Gastrocnemius medialis (tissue), 4 donors: Measurements from ENCODE around the gene DIAPH3. TPM values are rescaled to one million over a fixed set of nuclear protein-coding genes. Genes with fewer than 3 reads are reported as not detected.

Source experiments
- ATAC-seq, 2 donors: fragments of 150-250 bp; one replicate each; pipeline ENCODE4 v1.9.1; 2016
- DNase-seq, 2 donors: peaks; one replicate each; pipeline ENCODE4 v3.0.0-alpha.2; 2019
- H3K27ac ChIP-seq, 4 donors: fragments of 200-600 bp; sonication (generic); 1 replicate in 1 of 4; 2 replicates in 3 of 4; pipeline ENCODE4 v1.5.1; 2016 to 2018; ENCODE audit warnings: mild to moderate bottlenecking in 2 of 4, moderate library complexity in 1 of 4
- H3K27me3 ChIP-seq, 3 donors: fragments of 200-600 bp; sonication (generic) in 2 of 3; 1 replicate in 1 of 3; 2 replicates in 2 of 3; pipeline versions ENCODE4 v1.5.1 to v1.6.0; 2016 to 2019; ENCODE audit warnings: mild to moderate bottlenecking in 1 of 3, moderate library complexity in 1 of 3
- H3K36me3 ChIP-seq, 2 donors: fragments of 200-600 bp; sonication (generic) in 1 of 2; one replicate each; pipeline ENCODE4 v1.5.1; 2017 to 2018
- H3K4me1 ChIP-seq, 2 donors: fragments of 200-600 bp; sonication (generic) in 1 of 2; one replicate each; pipeline ENCODE4 v1.5.1; 2016 to 2017; ENCODE audit warnings: mild to moderate bottlenecking in 2 of 2
- H3K4me3 ChIP-seq, 4 donors: fragments of 200-600 bp; sonication (generic) in 3 of 4; 1 replicate in 1 of 4; 2 replicates in 3 of 4; pipeline ENCODE4 v1.5.1; 2016 to 2019; ENCODE audit warnings: mild to moderate bottlenecking in 2 of 4
- H3K9me3 ChIP-seq, 3 donors: fragments of 200-600 bp; sonication (generic) in 2 of 3; 1 replicate in 1 of 3; 2 replicates in 2 of 3; pipeline ENCODE4 v1.5.1; 2016 to 2019
- CTCF ChIP-seq, 5 experiments: fragments of 450-650 bp in 3 of 5; fragments of 200-600 bp in 2 of 5; sonication (generic) in 2 of 5; IDR thresholded peaks in 4 of 5; conservative IDR thresholded peaks in 1 of 5; 1 replicate in 4 of 5; 2 replicates in 1 of 5; pipeline ENCODE4 v1.5.1; 2016 to 2019; ENCODE audit warnings: antibody characterized with exemption in 5 of 5, mild to moderate bottlenecking in 3 of 5, moderate library complexity in 3 of 5
- POLR2A ChIP-seq, 2 donors: fragments of 450-650 bp; IDR thresholded peaks; one replicate each; pipeline ENCODE4 v1.6.1; 2017; ENCODE audit warnings: antibody characterized with exemption in 2 of 2, mild to moderate bottlenecking in 2 of 2, moderate library complexity in 2 of 2
- in situ Hi-C, 4 donors: fragments of 200-750 bp; cut with MboI; loops; one replicate each; pipeline versions ENCODE4 v1.15.0 to v1.8.0; 2017; ENCODE audit warnings: low sequenced_read_pairs in 4 of 4
- intact Hi-C: fragments of 100-400 bp; cut with DNase I; formaldehyde crosslinking; loops from one replicate; pipeline ENCODE4 v1.15.1; 2023; ENCODE audit warnings: low total_unique reads
- total RNA-seq, 4 donors: library from RNA; depleted of rRNA; stranded (reverse); fragments of >200 nt; gene quantifications; one replicate each; pipeline versions ENCODE4 v1.1.0 to v1.2.3, GENCODE V29; 2016

DIAPH3 gene
- total RNA-seq, 4 donors from 2014 or later = 0.13 TPM; not detected in 3

GRCh38 chr13:59710416-59710815 lies 453.3 kb downstream of the DIAPH3 start:
- Histone ChIP-seq H3K4me3 (no peak overlapping the region), H3K4me1 (no peaks in the 10 kb centered on the region), H3K36me3 (no peaks in the 10 kb centered on the region), H3K9me3 (no peaks in the 10 kb centered on the region), H3K27ac (no peak overlapping the region), H3K27me3 (no peaks in the 10 kb centered on the region)
- DNase-seq (no peak), ATAC-seq (no peak)
- in situ Hi-C loops = no loop called here
- intact Hi-C loops = no loop called here
- TF ChIP-seq CTCF (IDR thresholded peaks at IDR 0.05 in 4 of 5, conservative IDR thresholded peaks at IDR 0.05 in 1 of 5) (no peak), POLR2A (IDR thresholded peaks at IDR 0.05) (no peak)

- no peak for DNase-seq
- Histone ChIP-seq H3K27ac (no peak overlapping the region), H3K27me3 (no peaks in the 10 kb centered on the region), H3K9me3 (no peaks in the 10 kb centered on the region), H3K4me1 (no peaks in the 10 kb centered on the region), H3K4me3 (no peak overlapping the region), H3K36me3 (no peaks in the 10 kb centered on the region)
- in situ Hi-C loops = no loop called here
- ATAC-seq = no peak
- intact Hi-C loops = no loop called here
- TF ChIP-seq CTCF (IDR thresholded peaks at IDR 0.05 in 4 of 5, conservative IDR thresholded peaks at IDR 0.05 in 1 of 5) = no peak
- no peak for TF ChIP-seq POLR2A (IDR thresholded peaks at IDR 0.05)
Observed at GRCh38 chr13:59706101-59706976, 457.4 kb downstream of the DIAPH3 start.

- in situ Hi-C loops = no loop called here
- DNase-seq (no peak), ATAC-seq (no peak)
- Histone ChIP-seq H3K4me1 (no peaks in the 10 kb centered on the region), H3K9me3 (no peaks in the 10 kb centered on the region), H3K27me3 (no peaks in the 10 kb centered on the region), H3K36me3 (no peaks in the 10 kb centered on the region), H3K4me3 (no peak overlapping the region), H3K27ac (no peak overlapping the region)
- intact Hi-C loops = no loop called here
- no peak for TF ChIP-seq POLR2A (IDR thresholded peaks at IDR 0.05)
- no peak for TF ChIP-seq CTCF (IDR thresholded peaks at IDR 0.05 in 4 of 5, conservative IDR thresholded peaks at IDR 0.05 in 1 of 5)
Observed at GRCh38 chr13:59702269-59702668, 461.5 kb downstream of the DIAPH3 start.

GRCh38 chr13:59701261-59701660 lies 462.5 kb downstream of the DIAPH3 start:
- ATAC-seq = no peak
- H3K9me3 ChIP-seq = no peaks in the 10 kb centered on the region
- no peak overlapping the region for H3K4me3 ChIP-seq
- DNase-seq = no peak
- no peaks in the 10 kb centered on the region for H3K36me3 ChIP-seq
- in situ Hi-C loops (no loop called here), intact Hi-C loops (no loop called here)
- H3K27ac ChIP-seq = no peak overlapping the region
- H3K4me1 ChIP-seq = no peaks in the 10 kb centered on the region
- TF ChIP-seq POLR2A (IDR thresholded peaks at IDR 0.05) (no peak), CTCF (IDR thresholded peaks at IDR 0.05 in 4 of 5, conservative IDR thresholded peaks at IDR 0.05 in 1 of 5) (no peak)
- no peaks in the 10 kb centered on the region for H3K27me3 ChIP-seq
